ENCODE measurements around the gene LRCH1.
"Not testable (repeated sequence)": the region's sequence is repeated elsewhere in the genome, so short reads cannot be mapped to it uniquely, and the experiment has no call there.

The LRCH1 gene

GRCh38 chr13:46753137-46753536 is 200.2 kb downstream of the LRCH1 start:
- DNase-seq (ENCODE audit: low read depth), result no peak

- DNase-seq (ENCODE audit: low read depth), result no peak
Observed at GRCh38 chr13:46753917-46754316, 200.9 kb downstream of the LRCH1 start.

GRCh38 chr13:46754812-46755211 is 201.8 kb downstream of the LRCH1 start:
- DNase-seq (ENCODE audit: low read depth), result no peak

- DNase-seq (ENCODE audit: low read depth), result not testable (repeated sequence)
Observed at GRCh38 chr13:46755508-46755907, 202.5 kb downstream of the LRCH1 start.

- no peak for DNase-seq (ENCODE audit: low read depth)
Observed at GRCh38 chr13:46756977-46757376, 204.0 kb downstream of the LRCH1 start.

GRCh38 chr13:46757640-46758039 is 204.7 kb downstream of the LRCH1 start:
- no peak for DNase-seq (ENCODE audit: low read depth)

GRCh38 chr13:46759846-46760245 is 206.9 kb downstream of the LRCH1 start:
- no peak for DNase-seq (ENCODE audit: low read depth)

- DNase-seq (ENCODE audit: low read depth), result no peak
Observed at GRCh38 chr13:46761174-46761573, 208.2 kb downstream of the LRCH1 start.

- DNase-seq (ENCODE audit: low read depth), result no peak
Observed at GRCh38 chr13:46761866-46762265, 208.9 kb downstream of the LRCH1 start.

- DNase-seq (ENCODE audit: low read depth), result not testable (repeated sequence)
Observed at GRCh38 chr13:46769925-46770324, 217.0 kb downstream of the LRCH1 start.

GRCh38 chr13:46771693-46772092 is 218.7 kb downstream of the LRCH1 start:
- DNase-seq (ENCODE audit: low read depth), result no peak

GRCh38 chr13:46773541-46773940 is 220.6 kb downstream of the LRCH1 start:
- no peak for DNase-seq (ENCODE audit: low read depth)

- no peak for DNase-seq (ENCODE audit: low read depth)
Observed at GRCh38 chr13:46775385-46776107, 222.6 kb downstream of the LRCH1 start.

- no peak for DNase-seq (ENCODE audit: low read depth)
Observed at GRCh38 chr13:46778095-46778494, 225.1 kb downstream of the LRCH1 start.

GRCh38 chr13:46778890-46779289 is 225.9 kb downstream of the LRCH1 start:
- DNase-seq (ENCODE audit: low read depth), result no peak

- no peak for DNase-seq (ENCODE audit: low read depth)
Observed at GRCh38 chr13:46782066-46782465, 229.1 kb downstream of the LRCH1 start.

- DNase-seq (ENCODE audit: low read depth), result no peak
Observed at GRCh38 chr13:46782691-46783090, 229.7 kb downstream of the LRCH1 start.

- DNase-seq (ENCODE audit: low read depth), result no peak
Observed at GRCh38 chr13:46783504-46783903, 230.5 kb downstream of the LRCH1 start.

- DNase-seq (ENCODE audit: low read depth), result no peak
Observed at GRCh38 chr13:46795321-46795720, 242.4 kb downstream of the LRCH1 start.

GRCh38 chr13:46796129-46796514 is 243.2 kb downstream of the LRCH1 start:
- no peak for DNase-seq (ENCODE audit: low read depth)

GRCh38 chr13:46796515-46797474 is 243.8 kb downstream of the LRCH1 start, which contains the start of gene ESD:
Gene ESD (minus strand): TSS chr13:46797161. CDS start chr13:46791413, 5,748 bp downstream.
- DNase-seq (ENCODE audit: low read depth), result peak; percentile 78

- DNase-seq (ENCODE audit: low read depth), result no peak
Observed at GRCh38 chr13:46797501-46798237, 244.7 kb downstream of the LRCH1 start.
